GM19372 (cell line): ENCODE data around the gene PDK1.
"Not testable (repeated sequence)": the region's sequence is repeated elsewhere in the genome, so short reads cannot be mapped to it uniquely, and the experiment has no call there.

Experiments
- ATAC-seq: cut with Tn5 transposase; IDR thresholded peaks from one replicate; pipeline ENCODE4 v1.9.1; 2021; ENCODE audit warnings: mild to moderate bottlenecking, low read depth, moderate library complexity; ENCODE audit not compliant: unreplicated experiment

Gene PDK1

GRCh38 chr2:172551271-172551670, 4.6 kb upstream of the PDK1 start:
- no peak for ATAC-seq

- no peak for ATAC-seq
These were observed 3.2 kb upstream of the PDK1 start for GRCh38 chr2:172552547-172553291.

GRCh38 chr2:172554352-172555271, 1.3 kb upstream of the PDK1 start:
- ATAC-seq: no peak

GRCh38 chr2:172555272-172555521, 693 bp upstream of the PDK1 start:
- peak; percentile 4 for ATAC-seq

GRCh38 chr2:172556284-172557033, 569 bp downstream of the PDK1 start:
- peak; percentile 60 for ATAC-seq

GRCh38 chr2:172558372-172558771, 2.5 kb downstream of the PDK1 start:
- ATAC-seq: no peak

- ATAC-seq: no peak
These were observed 4.8 kb downstream of the PDK1 start for GRCh38 chr2:172560721-172561120.

- no peak for ATAC-seq
These were observed 5.4 kb downstream of the PDK1 start for GRCh38 chr2:172561270-172561669.

- ATAC-seq: no peak
These were observed 6.4 kb downstream of the PDK1 start for GRCh38 chr2:172562298-172562697.

- no peak for ATAC-seq
These were observed 8.5 kb downstream of the PDK1 start for GRCh38 chr2:172564376-172564775.

GRCh38 chr2:172571245-172571644, 15.4 kb downstream of the PDK1 start:
- no peak for ATAC-seq

- ATAC-seq: no peak
These were observed 17.1 kb downstream of the PDK1 start for GRCh38 chr2:172572981-172573380.

- ATAC-seq: no peak
These were observed 19.1 kb downstream of the PDK1 start for GRCh38 chr2:172574965-172575364.

- no peak for ATAC-seq
These were observed 22.2 kb downstream of the PDK1 start for GRCh38 chr2:172578054-172578453.

- ATAC-seq: no peak
These were observed 23.1 kb downstream of the PDK1 start for GRCh38 chr2:172578860-172579512.

GRCh38 chr2:172580544-172580943, 24.7 kb downstream of the PDK1 start:
- no peak for ATAC-seq

GRCh38 chr2:172582656-172583055, 26.8 kb downstream of the PDK1 start:
- no peak for ATAC-seq

GRCh38 chr2:172586245-172586891, 30.5 kb downstream of the PDK1 start:
- no peak for ATAC-seq

GRCh38 chr2:172587231-172587630, 31.3 kb downstream of the PDK1 start:
- not testable (repeated sequence) for ATAC-seq

- no peak for ATAC-seq
These were observed 33.0 kb downstream of the PDK1 start for GRCh38 chr2:172588931-172589330.
